ENCODE measurements around the gene ULBP1. TPM values are rescaled to one million over a fixed set of nuclear protein-coding genes. Genes with fewer than 3 reads are reported as not detected.
A peak's percentile ranks its signal among the peaks of the same experiment; 100 is the strongest.
"Not testable (repeated sequence)": the region's sequence is repeated elsewhere in the genome, so short reads cannot be mapped to it uniquely, and the experiment has no call there.

ULBP1 gene
- total and polyA plus RNA-seq, 2 experiments from 2014 or later: not detected

DNA sequence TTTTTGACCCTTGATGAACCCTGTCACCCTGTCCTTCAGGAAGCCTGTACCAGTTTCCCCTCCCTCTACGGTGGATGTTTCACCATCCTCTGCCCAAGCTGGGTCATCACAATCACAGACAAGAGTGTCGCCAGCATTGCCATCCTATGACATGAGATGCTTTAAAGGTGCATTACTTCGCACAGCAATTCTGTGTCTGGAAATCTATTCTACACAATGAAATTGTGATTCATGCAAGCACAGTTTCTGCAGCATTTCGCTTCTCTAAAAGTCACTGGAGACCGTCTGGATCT lies 24.4 kb upstream of the ULBP1 start:
- H3K4me1 ChIP-seq (ENCODE audit: low read depth): no peaks in the 10 kb centered on the region
- peaks cover 99% of the 10 kb centered on the region for H3K27me3 ChIP-seq
- H3K27ac ChIP-seq: no peak overlapping the region
- no peaks in the 10 kb centered on the region for H3K9me3 ChIP-seq (ENCODE audit: low read depth)
- no peak for DNase-seq (ENCODE audit: low read depth in 1 of 2, low spot score in 1 of 2)
- TF ChIP-seq, protein P1, sequence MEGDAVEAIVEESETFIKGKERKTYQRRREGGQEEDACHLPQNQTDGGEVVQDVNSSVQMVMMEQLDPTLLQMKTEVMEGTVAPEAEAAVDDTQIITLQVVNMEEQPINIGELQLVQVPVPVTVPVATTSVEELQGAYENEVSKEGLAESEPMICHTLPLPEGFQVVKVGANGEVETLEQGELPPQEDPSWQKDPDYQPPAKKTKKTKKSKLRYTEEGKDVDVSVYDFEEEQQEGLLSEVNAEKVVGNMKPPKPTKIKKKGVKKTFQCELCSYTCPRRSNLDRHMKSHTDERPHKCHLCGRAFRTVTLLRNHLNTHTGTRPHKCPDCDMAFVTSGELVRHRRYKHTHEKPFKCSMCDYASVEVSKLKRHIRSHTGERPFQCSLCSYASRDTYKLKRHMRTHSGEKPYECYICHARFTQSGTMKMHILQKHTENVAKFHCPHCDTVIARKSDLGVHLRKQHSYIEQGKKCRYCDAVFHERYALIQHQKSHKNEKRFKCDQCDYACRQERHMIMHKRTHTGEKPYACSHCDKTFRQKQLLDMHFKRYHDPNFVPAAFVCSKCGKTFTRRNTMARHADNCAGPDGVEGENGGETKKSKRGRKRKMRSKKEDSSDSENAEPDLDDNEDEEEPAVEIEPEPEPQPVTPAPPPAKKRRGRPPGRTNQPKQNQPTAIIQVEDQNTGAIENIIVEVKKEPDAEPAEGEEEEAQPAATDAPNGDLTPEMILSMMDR (IDR thresholded peaks at IDR 0.05; ENCODE audit: low read depth, low read length): no peak
- no peak overlapping the region for H3K4me3 ChIP-seq
- no peaks in the 10 kb centered on the region for H3K36me3 ChIP-seq

DNA sequence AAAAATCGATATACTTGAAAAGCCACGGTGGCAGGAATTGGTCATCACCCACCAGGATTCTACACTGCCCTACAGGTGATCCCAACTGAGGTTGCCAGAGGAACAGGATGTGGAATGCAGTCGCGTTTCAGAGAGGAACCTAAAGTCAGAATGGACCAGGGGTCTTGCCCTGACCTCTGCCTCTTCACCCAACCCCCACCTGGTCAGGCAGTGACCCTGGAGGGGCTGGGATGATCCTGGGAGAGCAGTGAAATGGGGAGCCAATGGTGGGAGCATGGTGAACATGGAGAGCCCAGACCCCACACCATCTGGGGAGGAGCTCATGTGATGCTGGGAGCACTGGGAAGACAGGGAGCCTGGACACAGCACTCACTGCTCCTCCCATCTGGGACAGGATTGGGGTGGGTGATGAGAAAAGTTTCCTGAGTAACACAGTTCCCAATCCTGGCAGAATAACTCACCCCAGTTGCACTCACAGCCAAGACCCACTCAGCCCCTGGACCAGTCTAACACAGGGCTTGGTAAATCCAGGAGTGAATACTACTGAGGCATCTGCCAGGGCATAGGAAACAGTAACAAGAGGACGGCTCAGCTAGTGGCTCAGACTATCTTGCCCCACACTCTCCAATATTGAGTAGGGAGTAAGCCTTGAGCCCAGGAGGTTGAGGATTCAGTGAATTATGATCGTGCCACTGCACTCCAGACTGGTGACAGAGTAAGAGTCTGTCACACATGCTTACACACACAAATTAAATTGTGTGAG lies 23.7 kb upstream of the ULBP1 start:
- Histone ChIP-seq H3K4me3 (no peak overlapping the region), H3K4me1 (ENCODE audit: low read depth) (no peaks in the 10 kb centered on the region), H3K36me3 (no peaks in the 10 kb centered on the region), H3K9me3 (ENCODE audit: low read depth) (no peaks in the 10 kb centered on the region), H3K27ac (no peak overlapping the region), H3K27me3 (peaks cover 93% of the 10 kb centered on the region)
- DNase-seq (ENCODE audit: low read depth in 1 of 2, low spot score in 1 of 2): no peak
- TF ChIP-seq, protein P1 (IDR thresholded peaks at IDR 0.05; ENCODE audit: low read depth, low read length): no peak

DNA sequence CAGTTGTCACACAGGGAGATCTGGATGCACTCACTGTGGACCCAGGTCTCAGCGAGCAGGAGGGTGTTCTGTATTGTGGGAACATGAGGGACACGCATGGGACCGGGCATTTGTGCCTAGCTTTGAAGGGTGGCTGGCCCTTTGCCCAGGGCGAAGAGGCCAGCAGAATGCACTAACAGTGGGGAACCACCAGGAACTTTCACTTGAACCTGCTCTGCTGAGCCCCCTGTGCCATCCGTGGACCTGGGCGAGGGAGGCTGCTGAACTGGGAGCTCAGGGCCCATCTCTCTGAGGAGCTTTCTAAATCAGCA lies 23.1 kb upstream of the ULBP1 start:
- Histone ChIP-seq H3K4me1 (ENCODE audit: low read depth) (no peaks in the 10 kb centered on the region), H3K27ac (no peak overlapping the region), H3K4me3 (no peak overlapping the region), H3K27me3 (peaks cover 92% of the 10 kb centered on the region), H3K36me3 (no peaks in the 10 kb centered on the region), H3K9me3 (ENCODE audit: low read depth) (no peaks in the 10 kb centered on the region)
- TF ChIP-seq, protein P1 (IDR thresholded peaks at IDR 0.05; ENCODE audit: low read depth, low read length): no peak
- no peak for DNase-seq (ENCODE audit: low read depth in 1 of 2, low spot score in 1 of 2)

DNA sequence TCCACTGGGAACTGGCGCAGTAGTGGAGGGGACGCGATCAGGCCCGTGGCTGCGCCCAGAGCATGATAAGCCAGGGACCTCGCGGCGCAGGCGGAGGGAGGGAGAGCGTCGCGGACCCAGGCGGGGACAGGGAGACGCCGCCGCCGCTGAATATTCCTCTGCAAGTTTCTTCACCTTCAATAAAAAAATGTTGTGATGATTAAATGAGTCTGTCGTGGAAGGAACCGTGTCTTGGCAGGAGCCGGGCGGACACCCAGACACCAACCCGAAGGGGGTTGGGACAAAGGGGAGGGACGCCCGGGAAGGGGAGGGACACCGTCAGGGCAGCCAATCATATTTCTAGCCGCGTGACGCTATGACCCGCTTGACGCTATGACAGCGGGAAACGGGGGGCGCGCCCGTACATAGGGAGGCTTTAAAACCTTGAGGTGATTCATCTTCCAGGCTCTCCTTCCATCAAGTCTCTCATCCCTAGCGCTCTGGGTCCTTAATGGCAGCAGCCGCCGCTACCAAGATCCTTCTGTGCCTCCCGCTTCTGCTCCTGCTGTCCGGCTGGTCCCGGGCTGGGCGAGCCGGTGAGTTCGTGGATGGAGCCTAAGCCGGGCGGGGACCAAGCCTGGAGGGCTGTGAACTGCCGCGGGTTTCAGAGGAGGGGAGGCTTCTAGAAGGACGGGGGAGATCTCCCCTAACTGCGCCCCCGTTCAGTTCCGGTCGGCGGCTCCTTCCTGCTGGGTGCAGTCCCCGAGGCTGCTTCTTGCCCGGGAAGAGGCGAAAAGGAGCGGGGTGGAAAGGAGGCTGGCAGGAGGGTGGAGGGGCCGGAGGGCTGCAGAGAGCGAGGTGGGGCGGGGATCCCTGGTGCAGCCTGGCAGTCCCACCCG lies 21.9 kb upstream of the ULBP1 start, which contains the start of gene ULBP2:
Gene ULBP2 (plus strand): TSS at position 432 of the 878 bp plus-strand sequence. CDS start 59 bp downstream, at position 491.
- H3K27ac ChIP-seq: no peak within 1 kb of the TSS
- peak; percentile 68 to 96 for DNase-seq (ENCODE audit: low read depth in 1 of 2, low spot score in 1 of 2)
- peaks cover 91% of the 10 kb centered on the region for H3K27me3 ChIP-seq
- H3K36me3 ChIP-seq: no peaks in the 10 kb centered on the region
- no peaks in the 10 kb centered on the region for H3K9me3 ChIP-seq (ENCODE audit: low read depth)
- TF ChIP-seq, protein P1 (IDR thresholded peaks at IDR 0.05; ENCODE audit: low read depth, low read length): no peak
- peak within 1 kb of the TSS; percentile 40 for H3K4me3 ChIP-seq
- no peaks in the 10 kb centered on the region for H3K4me1 ChIP-seq (ENCODE audit: low read depth)

DNA sequence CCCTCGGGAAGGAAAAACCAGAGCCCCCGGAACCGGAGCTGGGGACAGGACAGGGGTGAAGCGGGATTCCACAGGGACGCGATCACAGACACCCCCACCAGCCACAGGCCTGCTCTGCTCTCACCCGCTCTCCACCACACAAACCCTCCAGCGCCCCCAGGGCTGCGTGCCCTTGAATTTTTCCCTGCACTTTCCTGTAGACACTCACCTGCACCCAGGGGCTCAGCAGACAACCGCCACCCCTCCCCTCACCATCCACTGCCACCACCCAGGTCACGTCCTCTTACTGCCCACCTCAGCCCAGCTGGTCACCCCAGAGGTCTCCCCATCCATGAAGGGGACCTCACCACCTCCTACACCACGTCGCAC lies 21.3 kb upstream of the ULBP1 start:
- H3K4me3 ChIP-seq: peak overlapping the region; percentile 40
- no peaks in the 10 kb centered on the region for H3K36me3 ChIP-seq
- TF ChIP-seq, protein P1 (IDR thresholded peaks at IDR 0.05; ENCODE audit: low read depth, low read length): no peak
- H3K9me3 ChIP-seq (ENCODE audit: low read depth): no peaks in the 10 kb centered on the region
- no peak for DNase-seq (ENCODE audit: low read depth in 1 of 2, low spot score in 1 of 2)
- no peaks in the 10 kb centered on the region for H3K4me1 ChIP-seq (ENCODE audit: low read depth)
- H3K27me3 ChIP-seq: peaks cover 88% of the 10 kb centered on the region
- H3K27ac ChIP-seq: no peak overlapping the region

DNA sequence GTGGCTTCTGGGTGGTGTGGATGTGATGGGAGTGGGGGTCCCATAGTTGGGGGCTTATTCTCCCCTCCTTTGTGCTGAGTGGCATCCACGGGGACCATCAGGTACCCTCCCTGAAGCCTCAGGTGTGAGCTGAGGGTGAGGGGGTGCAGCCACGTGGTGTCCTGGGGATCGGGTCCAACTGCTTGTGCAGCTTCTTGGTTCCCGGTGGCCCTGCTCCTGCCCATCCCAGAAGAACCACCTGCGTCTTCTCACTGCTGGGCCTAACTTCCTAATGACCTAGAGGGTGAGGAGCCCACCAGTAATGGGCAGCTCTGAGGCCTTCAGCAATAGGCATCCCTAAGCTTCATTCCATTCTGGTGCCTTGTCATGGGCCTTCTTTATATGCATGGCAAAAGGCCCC lies 20.4 kb upstream of the ULBP1 start:
- not testable (repeated sequence) for H3K36me3 ChIP-seq; H3K4me1 ChIP-seq (ENCODE audit: low read depth); H3K27ac ChIP-seq; DNase-seq (ENCODE audit: low read depth in 1 of 2, low spot score in 1 of 2); H3K4me3 ChIP-seq; H3K9me3 ChIP-seq (ENCODE audit: low read depth)
- H3K27me3 ChIP-seq: peaks cover 86% of the 10 kb centered on the region

DNA sequence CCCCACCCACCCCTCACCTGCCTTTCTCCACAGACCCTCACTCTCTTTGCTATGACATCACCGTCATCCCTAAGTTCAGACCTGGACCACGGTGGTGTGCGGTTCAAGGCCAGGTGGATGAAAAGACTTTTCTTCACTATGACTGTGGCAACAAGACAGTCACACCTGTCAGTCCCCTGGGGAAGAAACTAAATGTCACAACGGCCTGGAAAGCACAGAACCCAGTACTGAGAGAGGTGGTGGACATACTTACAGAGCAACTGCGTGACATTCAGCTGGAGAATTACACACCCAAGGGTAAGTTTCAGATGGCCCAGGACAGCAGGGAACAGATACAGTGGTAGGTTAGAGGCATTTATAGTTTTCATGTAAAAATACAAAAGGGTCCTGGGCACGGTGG lies 18.5 kb upstream of the ULBP1 start:
- not testable (repeated sequence) for H3K27ac ChIP-seq; H3K4me1 ChIP-seq (ENCODE audit: low read depth); DNase-seq (ENCODE audit: low read depth in 1 of 2, low spot score in 1 of 2); H3K36me3 ChIP-seq; H3K9me3 ChIP-seq (ENCODE audit: low read depth); H3K4me3 ChIP-seq
- H3K27me3 ChIP-seq: peaks cover 86% of the 10 kb centered on the region

DNA sequence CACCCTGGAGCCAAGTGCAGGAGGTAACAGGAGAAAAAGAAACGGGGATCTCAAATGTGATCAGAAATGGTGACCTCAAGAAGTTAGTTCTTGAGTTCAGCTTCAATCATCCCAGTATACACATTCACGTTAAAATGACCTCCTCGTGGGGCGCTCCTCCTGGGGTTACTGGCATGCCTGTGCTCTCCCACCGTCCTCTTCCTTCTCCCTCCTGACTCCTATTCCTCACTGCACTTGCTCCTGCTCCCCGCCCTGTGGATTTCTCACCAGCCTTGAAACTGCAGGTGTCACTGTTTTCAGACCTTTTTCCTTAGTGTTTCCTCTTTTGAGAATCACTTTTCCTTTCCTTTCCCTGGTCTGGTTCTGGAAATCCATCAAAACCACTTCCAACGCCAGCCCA lies 17.1 kb upstream of the ULBP1 start:
- H3K4me3 ChIP-seq; H3K27ac ChIP-seq; H3K4me1 ChIP-seq (ENCODE audit: low read depth); H3K9me3 ChIP-seq (ENCODE audit: low read depth); H3K36me3 ChIP-seq; DNase-seq (ENCODE audit: low read depth in 1 of 2, low spot score in 1 of 2): not testable (repeated sequence)
- H3K27me3 ChIP-seq: peaks cover 86% of the 10 kb centered on the region

DNA sequence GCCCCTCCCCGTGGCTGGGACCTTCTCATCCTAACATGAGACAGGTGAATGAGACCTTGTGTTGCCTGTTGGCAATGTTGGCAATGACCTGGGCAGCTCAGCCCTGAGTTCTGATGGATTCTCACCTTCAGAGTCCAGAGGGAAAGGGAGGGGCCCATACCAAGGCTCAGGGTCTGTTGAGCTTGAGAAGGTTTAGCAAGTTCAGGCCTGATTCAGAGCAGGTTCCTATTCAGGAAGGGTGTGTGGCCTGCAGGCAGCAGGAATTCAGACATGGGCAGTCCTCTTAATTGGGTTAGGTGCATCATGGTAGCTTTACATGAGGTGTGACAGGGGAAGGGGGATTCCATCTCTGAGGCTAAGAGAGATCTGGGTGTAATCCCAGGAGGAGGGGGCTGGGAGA lies 16.2 kb upstream of the ULBP1 start:
- not testable (repeated sequence) for H3K4me1 ChIP-seq (ENCODE audit: low read depth); H3K4me3 ChIP-seq; H3K9me3 ChIP-seq (ENCODE audit: low read depth); H3K27ac ChIP-seq; DNase-seq (ENCODE audit: low read depth in 1 of 2, low spot score in 1 of 2); H3K36me3 ChIP-seq
- H3K27me3 ChIP-seq: peaks cover 86% of the 10 kb centered on the region
